HEK293 (cell line): Measurements from ENCODE around the gene VWCE.

ENCODE experiments used
- CTCF ChIA-PET: fragments of 350-600 bp; formaldehyde crosslinking; extraction: SDS; loops from one replicate; lab custom pipeline; 2021; ENCODE audit warnings: antibody characterized with exemption; lab: Yijun Ruan, JAX
- POLR2A ChIA-PET: fragments of 300-600 bp; formaldehyde crosslinking; extraction: SDS; loops from one replicate; lab custom pipeline; 2020; ENCODE audit warnings: antibody characterized with exemption, inconsistent platforms; lab: Yijun Ruan, JAX
- H3K27ac ChIP-seq: fragments of 200-500 bp; sonication (Bioruptor generic); 2 replicates; pipeline ENCODE4 v1.5.1; 2014; ENCODE audit warnings: low read depth, low read length, control low read depth, inconsistent platforms; ENCODE audit errors: extremely low read depth
- H3K36me3 ChIP-seq, 2 experiments: fragments of 200-500 bp in 1 of 2; sonication (Bioruptor generic) in 1 of 2; 1 replicate in 1 of 2; 2 replicates in 1 of 2; pipeline ENCODE4 v1.5.1; 2014 to 2017; ENCODE audit warnings: inconsistent platforms in 2 of 2, low read length in 2 of 2; ENCODE audit not compliant: control insufficient read depth in 2 of 2, insufficient read depth in 1 of 2
- H3K4me1 ChIP-seq: fragments of 200-500 bp; sonication (Bioruptor generic); 2 replicates; pipeline ENCODE4 v1.5.1; 2014; ENCODE audit warnings: mild to moderate bottlenecking, low read length, inconsistent platforms; ENCODE audit not compliant: control insufficient read depth, insufficient read depth
- H3K4me3 ChIP-seq: 2 replicates; pipeline ENCODE4 v1.5.1; 2011; ENCODE audit warnings: low read depth, mild to moderate bottlenecking, control low read depth, low read length, moderate library complexity
- H3K9me3 ChIP-seq: fragments of 200-500 bp; sonication (Bioruptor generic); 2 replicates; pipeline ENCODE4 v1.5.1; 2014; ENCODE audit warnings: low read depth, low read length, inconsistent platforms; ENCODE audit not compliant: control insufficient read depth, insufficient read depth
- MEIS1 ChIP-seq: sonication (generic); formaldehyde crosslinking; IDR thresholded peaks from 2 replicates; pipeline ENCODE4 v1.8.1; 2022; ENCODE audit warnings: missing genetic modification reagents, mild to moderate bottlenecking, borderline replicate concordance
- YY2 ChIP-seq: fragments of 450-650 bp; formaldehyde crosslinking; IDR thresholded peaks from 2 replicates; pipeline ENCODE4 v1.5.1; 2016; ENCODE audit warnings: missing biosample characterization, missing genetic modification characterization
- ZBTB17 ChIP-seq: fragments of 450-650 bp; formaldehyde crosslinking; IDR thresholded peaks from 2 replicates; pipeline ENCODE4 v1.5.1; 2016; ENCODE audit warnings: missing biosample characterization, missing genetic modification characterization
- ZBTB48 ChIP-seq: fragments of 450-650 bp; formaldehyde crosslinking; IDR thresholded peaks from 2 replicates; pipeline ENCODE4 v1.5.1; 2016; ENCODE audit warnings: missing biosample characterization, missing genetic modification characterization
- ZBTB7A ChIP-seq: fragments of 450-650 bp; formaldehyde crosslinking; IDR thresholded peaks from 2 replicates; pipeline ENCODE4 v1.5.1; 2016; ENCODE audit warnings: low read depth, missing biosample characterization, missing genetic modification characterization
- ZEB2 ChIP-seq: fragments of 450-650 bp; formaldehyde crosslinking; IDR thresholded peaks from 2 replicates; pipeline ENCODE4 v1.5.1; 2016; ENCODE audit warnings: missing biosample characterization, missing genetic modification characterization
- ZFP37 ChIP-seq: fragments of 450-650 bp; formaldehyde crosslinking; IDR thresholded peaks from 2 replicates; pipeline ENCODE4 v1.5.1; 2016; ENCODE audit warnings: missing biosample characterization, missing genetic modification characterization
- ZNF169 ChIP-seq: fragments of 450-650 bp; formaldehyde crosslinking; IDR thresholded peaks from 2 replicates; pipeline ENCODE4 v1.5.1; 2016; ENCODE audit warnings: missing biosample characterization, missing genetic modification characterization
- ZNF19 ChIP-seq: fragments of 450-650 bp; formaldehyde crosslinking; IDR thresholded peaks from 2 replicates; pipeline ENCODE4; 2016; ENCODE audit warnings: missing biosample characterization, missing genetic modification characterization, low read depth
- ZNF404 ChIP-seq: fragments of 450-650 bp; formaldehyde crosslinking; IDR thresholded peaks from 2 replicates; pipeline ENCODE4 v1.5.1; 2017; ENCODE audit warnings: missing biosample characterization, missing genetic modification characterization
- ZNF529 ChIP-seq: fragments of 450-650 bp; formaldehyde crosslinking; IDR thresholded peaks from 2 replicates; pipeline ENCODE4 v1.5.1; 2017; ENCODE audit warnings: missing genetic modification characterization, missing biosample characterization; ENCODE audit not compliant: insufficient replicate concordance
- ZNF677 ChIP-seq: fragments of 450-650 bp; IDR thresholded peaks from 2 replicates; pipeline ENCODE4 v1.5.0; 2018; ENCODE audit warnings: missing biosample characterization, mild to moderate bottlenecking, missing genetic modification characterization, moderate library complexity
- ZNF76 ChIP-seq: fragments of 450-650 bp; formaldehyde crosslinking; IDR thresholded peaks from 2 replicates; pipeline ENCODE4; 2016; ENCODE audit warnings: low read depth, missing biosample characterization, missing genetic modification characterization, borderline replicate concordance
- TF ChIP-seq, protein P1 (sequence below): fragments of 450-650 bp; formaldehyde crosslinking; IDR thresholded peaks from 2 replicates; pipeline ENCODE4 v1.5.1; 2017; ENCODE audit warnings: missing biosample characterization, missing genetic modification characterization
- TF ChIP-seq, protein P2 (sequence below): fragments of 450-650 bp; formaldehyde crosslinking; IDR thresholded peaks from 2 replicates; pipeline ENCODE4 v1.5.1; 2016; ENCODE audit warnings: missing biosample characterization, missing genetic modification characterization
- TF ChIP-seq, protein P3 (sequence below): fragments of 450-650 bp; formaldehyde crosslinking; IDR thresholded peaks from 2 replicates; pipeline ENCODE4 v1.5.1; 2016; ENCODE audit warnings: missing biosample characterization, missing genetic modification characterization, borderline replicate concordance
- TF ChIP-seq, protein P4 (sequence below): fragments of 450-650 bp; formaldehyde crosslinking; IDR thresholded peaks from 2 replicates; pipeline ENCODE4 v1.5.1; 2017; ENCODE audit warnings: missing biosample characterization, missing genetic modification characterization
- TF ChIP-seq, protein P5 (sequence below): fragments of 450-650 bp; formaldehyde crosslinking; IDR thresholded peaks from 2 replicates; pipeline ENCODE4 v1.5.1; 2017; ENCODE audit warnings: missing biosample characterization, missing genetic modification characterization

VWCE gene

DNA sequence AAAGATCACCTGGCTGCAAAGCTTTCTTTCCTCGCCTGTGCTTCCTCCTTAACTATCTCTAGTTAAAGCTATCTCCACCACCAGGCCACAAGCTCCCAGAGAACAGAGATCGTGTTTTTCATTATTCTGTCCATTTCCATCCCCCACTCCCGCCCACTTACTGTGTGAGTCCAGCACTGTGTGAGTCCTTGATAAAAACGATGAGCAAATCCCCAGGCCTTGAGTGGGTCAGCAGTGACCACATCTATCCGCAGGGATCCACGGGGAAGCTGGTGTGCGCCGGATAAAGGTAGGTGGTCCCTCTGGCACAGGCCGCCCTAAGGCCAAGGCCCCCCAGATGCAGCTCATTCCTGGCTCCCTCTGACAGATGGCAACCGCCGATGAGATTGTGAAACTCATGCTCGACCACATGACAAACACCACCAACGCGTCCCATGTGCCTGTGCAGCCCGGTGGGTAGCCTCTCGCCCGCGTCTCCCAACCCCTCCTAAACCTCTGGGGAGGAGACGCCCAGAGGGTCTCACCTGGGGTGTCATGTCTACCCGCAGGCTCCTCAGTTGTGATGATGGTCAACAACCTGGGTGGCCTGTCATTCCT is 47.2 kb upstream of the VWCE start:
- no peak overlapping the region for H3K27ac ChIP-seq
- no peak for TF ChIP-seq ZNF404 (tag by site-specific recombination)
- TF ChIP-seq, protein P1, sequence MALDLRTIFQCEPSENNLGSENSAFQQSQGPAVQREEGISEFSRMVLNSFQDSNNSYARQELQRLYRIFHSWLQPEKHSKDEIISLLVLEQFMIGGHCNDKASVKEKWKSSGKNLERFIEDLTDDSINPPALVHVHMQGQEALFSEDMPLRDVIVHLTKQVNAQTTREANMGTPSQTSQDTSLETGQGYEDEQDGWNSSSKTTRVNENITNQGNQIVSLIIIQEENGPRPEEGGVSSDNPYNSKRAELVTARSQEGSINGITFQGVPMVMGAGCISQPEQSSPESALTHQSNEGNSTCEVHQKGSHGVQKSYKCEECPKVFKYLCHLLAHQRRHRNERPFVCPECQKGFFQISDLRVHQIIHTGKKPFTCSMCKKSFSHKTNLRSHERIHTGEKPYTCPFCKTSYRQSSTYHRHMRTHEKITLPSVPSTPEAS (tag by site-specific recombination): no peak
- TF ChIP-seq ZNF529 (tag by site-specific recombination): no peak
- TF ChIP-seq, protein P2, sequence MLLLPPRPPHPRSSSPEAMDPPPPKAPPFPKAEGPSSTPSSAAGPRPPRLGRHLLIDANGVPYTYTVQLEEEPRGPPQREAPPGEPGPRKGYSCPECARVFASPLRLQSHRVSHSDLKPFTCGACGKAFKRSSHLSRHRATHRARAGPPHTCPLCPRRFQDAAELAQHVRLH (tag by site-specific recombination): no peak
- no peak for TF ChIP-seq ZBTB17 (tag by site-specific recombination)
- TF ChIP-seq, protein P3, sequence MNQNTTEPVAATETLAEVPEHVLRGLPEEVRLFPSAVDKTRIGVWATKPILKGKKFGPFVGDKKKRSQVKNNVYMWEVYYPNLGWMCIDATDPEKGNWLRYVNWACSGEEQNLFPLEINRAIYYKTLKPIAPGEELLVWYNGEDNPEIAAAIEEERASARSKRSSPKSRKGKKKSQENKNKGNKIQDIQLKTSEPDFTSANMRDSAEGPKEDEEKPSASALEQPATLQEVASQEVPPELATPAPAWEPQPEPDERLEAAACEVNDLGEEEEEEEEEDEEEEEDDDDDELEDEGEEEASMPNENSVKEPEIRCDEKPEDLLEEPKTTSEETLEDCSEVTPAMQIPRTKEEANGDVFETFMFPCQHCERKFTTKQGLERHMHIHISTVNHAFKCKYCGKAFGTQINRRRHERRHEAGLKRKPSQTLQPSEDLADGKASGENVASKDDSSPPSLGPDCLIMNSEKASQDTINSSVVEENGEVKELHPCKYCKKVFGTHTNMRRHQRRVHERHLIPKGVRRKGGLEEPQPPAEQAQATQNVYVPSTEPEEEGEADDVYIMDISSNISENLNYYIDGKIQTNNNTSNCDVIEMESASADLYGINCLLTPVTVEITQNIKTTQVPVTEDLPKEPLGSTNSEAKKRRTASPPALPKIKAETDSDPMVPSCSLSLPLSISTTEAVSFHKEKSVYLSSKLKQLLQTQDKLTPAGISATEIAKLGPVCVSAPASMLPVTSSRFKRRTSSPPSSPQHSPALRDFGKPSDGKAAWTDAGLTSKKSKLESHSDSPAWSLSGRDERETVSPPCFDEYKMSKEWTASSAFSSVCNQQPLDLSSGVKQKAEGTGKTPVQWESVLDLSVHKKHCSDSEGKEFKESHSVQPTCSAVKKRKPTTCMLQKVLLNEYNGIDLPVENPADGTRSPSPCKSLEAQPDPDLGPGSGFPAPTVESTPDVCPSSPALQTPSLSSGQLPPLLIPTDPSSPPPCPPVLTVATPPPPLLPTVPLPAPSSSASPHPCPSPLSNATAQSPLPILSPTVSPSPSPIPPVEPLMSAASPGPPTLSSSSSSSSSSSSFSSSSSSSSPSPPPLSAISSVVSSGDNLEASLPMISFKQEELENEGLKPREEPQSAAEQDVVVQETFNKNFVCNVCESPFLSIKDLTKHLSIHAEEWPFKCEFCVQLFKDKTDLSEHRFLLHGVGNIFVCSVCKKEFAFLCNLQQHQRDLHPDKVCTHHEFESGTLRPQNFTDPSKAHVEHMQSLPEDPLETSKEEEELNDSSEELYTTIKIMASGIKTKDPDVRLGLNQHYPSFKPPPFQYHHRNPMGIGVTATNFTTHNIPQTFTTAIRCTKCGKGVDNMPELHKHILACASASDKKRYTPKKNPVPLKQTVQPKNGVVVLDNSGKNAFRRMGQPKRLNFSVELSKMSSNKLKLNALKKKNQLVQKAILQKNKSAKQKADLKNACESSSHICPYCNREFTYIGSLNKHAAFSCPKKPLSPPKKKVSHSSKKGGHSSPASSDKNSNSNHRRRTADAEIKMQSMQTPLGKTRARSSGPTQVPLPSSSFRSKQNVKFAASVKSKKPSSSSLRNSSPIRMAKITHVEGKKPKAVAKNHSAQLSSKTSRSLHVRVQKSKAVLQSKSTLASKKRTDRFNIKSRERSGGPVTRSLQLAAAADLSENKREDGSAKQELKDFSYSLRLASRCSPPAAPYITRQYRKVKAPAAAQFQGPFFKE: no peak
- no peak for TF ChIP-seq ZNF169 (tag by site-specific recombination)
- no peak for TF ChIP-seq ZFP37 (tag by site-specific recombination)
- no peak for TF ChIP-seq ZBTB48 (tag by site-specific recombination)
- TF ChIP-seq, protein P4, sequence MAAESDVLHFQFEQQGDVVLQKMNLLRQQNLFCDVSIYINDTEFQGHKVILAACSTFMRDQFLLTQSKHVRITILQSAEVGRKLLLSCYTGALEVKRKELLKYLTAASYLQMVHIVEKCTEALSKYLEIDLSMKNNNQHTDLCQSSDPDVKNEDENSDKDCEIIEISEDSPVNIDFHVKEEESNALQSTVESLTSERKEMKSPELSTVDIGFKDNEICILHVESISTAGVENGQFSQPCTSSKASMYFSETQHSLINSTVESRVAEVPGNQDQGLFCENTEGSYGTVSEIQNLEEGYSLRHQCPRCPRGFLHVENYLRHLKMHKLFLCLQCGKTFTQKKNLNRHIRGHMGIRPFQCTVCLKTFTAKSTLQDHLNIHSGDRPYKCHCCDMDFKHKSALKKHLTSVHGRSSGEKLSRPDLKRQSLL (tag by site-specific recombination): no peak
- no peak for TF ChIP-seq ZBTB7A (tag by site-specific recombination)
- TF ChIP-seq MEIS1: no peak
- TF ChIP-seq, protein P5, sequence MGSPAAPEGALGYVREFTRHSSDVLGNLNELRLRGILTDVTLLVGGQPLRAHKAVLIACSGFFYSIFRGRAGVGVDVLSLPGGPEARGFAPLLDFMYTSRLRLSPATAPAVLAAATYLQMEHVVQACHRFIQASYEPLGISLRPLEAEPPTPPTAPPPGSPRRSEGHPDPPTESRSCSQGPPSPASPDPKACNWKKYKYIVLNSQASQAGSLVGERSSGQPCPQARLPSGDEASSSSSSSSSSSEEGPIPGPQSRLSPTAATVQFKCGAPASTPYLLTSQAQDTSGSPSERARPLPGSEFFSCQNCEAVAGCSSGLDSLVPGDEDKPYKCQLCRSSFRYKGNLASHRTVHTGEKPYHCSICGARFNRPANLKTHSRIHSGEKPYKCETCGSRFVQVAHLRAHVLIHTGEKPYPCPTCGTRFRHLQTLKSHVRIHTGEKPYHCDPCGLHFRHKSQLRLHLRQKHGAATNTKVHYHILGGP: no peak
- TF ChIP-seq ZNF76: no peak
- no peak for TF ChIP-seq ZNF677 (tag by site-specific recombination)
- no peak for TF ChIP-seq ZNF19 (tag by site-specific recombination)
- no peak for TF ChIP-seq YY2 (tag by site-specific recombination)
- no peak for TF ChIP-seq ZEB2 (tag by site-specific recombination)
- no peak overlapping the region for H3K4me3 ChIP-seq
- no peaks in the 10 kb centered on the region for H3K4me1 ChIP-seq
- POLR2A ChIA-PET: interaction anchor here (1.6 kb wide), 1 partner anchor 19 kb away, joined by 5 read pairs; the partner anchor contains the start of genes CYB561A3 and TMEM138
- peaks cover 0 to 75% of the 10 kb centered on the region in 2 experiments; a peak in 1 of 3 replicates for H3K36me3 ChIP-seq
- no peaks in the 10 kb centered on the region for H3K9me3 ChIP-seq
- CTCF ChIA-PET: interaction anchor here (0.7 to 3.6 kb wide), 2 partner anchors 44 to 175 kb away, joined by 3 to 17 read pairs; no protein-coding TSS in a partner anchor
